Dendritic cell treated with granulocyte-macrophage colony-stimulating factor and Interleukin-4, amounts not matched to agents 40 ng/mL and 50 ng/mL, for 4 days (primary cell): ENCODE results near the gene HSPB7.
"Not testable (repeated sequence)": the region's sequence is repeated elsewhere in the genome, so short reads cannot be mapped to it uniquely, and the experiment has no call there.

Experiments
- H3K27ac Mint-ChIP-seq: one replicate; pipeline ENCODE4 v1.8.0; 2022; ENCODE audit warnings: mild to moderate bottlenecking, mixed read lengths
- H3K27me3 Mint-ChIP-seq: one replicate; pipeline ENCODE4 v1.8.0; 2022; ENCODE audit warnings: mild to moderate bottlenecking, mixed read lengths
- H3K36me3 Mint-ChIP-seq: one replicate; pipeline ENCODE4 v1.8.0; 2022; ENCODE audit warnings: low read depth, mixed read lengths
- H3K4me1 Mint-ChIP-seq: one replicate; pipeline ENCODE4 v1.8.0; 2022; ENCODE audit warnings: low read depth, mixed read lengths
- H3K4me3 Mint-ChIP-seq: one replicate; pipeline ENCODE4 v1.8.0; 2022; ENCODE audit warnings: mild to moderate bottlenecking, moderate library complexity, mixed read lengths
- H3K9me3 Mint-ChIP-seq: one replicate; pipeline ENCODE4 v1.8.0; 2022; ENCODE audit warnings: mixed read lengths
- intact Hi-C: fragments of 100-400 bp; cut with micrococcal nuclease; formaldehyde crosslinking; loops from one replicate; pipeline ENCODE4 v1.15.0; 2022

The HSPB7 gene

DNA sequence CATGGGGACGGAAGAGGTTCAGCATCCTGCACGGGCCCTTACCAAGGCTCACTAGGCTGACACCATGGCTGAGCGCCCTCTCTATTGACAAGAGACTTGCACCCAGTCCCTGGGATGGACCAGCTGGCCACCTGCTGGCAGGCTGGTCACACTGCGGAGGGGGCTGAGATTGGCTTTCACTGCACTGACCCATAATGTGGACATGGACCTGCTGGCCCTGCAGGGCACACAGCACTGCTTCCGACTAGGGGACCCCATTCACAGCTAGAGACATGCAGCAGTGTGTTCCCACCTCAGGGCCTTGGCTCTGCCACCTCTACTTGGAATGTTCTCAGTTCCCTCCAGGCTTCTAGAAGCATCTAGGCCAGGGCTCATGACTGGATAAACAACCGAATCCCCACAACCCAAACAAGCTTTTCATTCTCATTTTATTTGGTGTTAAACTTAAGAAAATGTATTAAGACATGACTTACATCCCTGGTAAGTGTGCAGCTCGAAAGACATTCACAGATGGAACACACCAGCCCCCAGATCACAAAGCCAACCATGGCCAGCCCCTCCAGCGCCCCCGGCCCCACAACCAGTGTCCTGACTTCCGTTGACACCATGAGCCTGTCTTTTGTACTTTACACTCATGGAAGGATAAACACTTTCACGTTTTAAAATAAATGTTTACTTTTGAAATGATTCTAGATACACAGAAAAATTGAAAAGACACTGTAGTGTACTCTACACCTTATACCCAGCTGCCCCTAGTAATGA lies 23.1 kb downstream of the HSPB7 start:
- H3K9me3 Mint-ChIP-seq = no peaks in the 10 kb centered on the region
- no peak overlapping the region for H3K27ac Mint-ChIP-seq
- no peak overlapping the region for H3K4me3 Mint-ChIP-seq
- H3K36me3 Mint-ChIP-seq = no peaks in the 10 kb centered on the region
- intact Hi-C loops = loop anchor here (1.0 kb wide), 1 partner anchor 202 kb away; no protein-coding TSS in a partner anchor
- H3K4me1 Mint-ChIP-seq = no peaks in the 10 kb centered on the region
- peaks cover 6% of the 10 kb centered on the region for H3K27me3 Mint-ChIP-seq

DNA sequence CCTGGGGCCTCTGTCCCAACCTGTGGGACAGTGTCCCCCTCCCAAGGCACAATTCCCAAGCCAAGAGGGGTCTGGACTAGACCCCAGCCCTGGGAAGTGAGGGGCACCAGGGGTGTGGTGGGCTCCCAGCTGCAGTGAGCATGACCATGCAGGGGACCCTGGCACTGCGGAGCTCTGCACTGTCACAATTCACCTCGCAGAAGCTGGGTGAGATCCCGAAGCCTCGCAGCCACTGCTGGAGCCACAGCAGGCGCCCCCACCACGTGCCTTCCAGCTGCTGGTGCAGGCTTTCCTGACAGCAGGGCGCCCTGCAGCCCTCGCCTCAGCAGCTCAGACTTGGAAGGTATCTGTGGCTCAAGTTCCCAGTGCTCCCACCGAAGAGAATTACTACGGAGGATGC lies 23.8 kb downstream of the HSPB7 start:
- Mint-ChIP-seq H3K4me3 (no peak overlapping the region), H3K9me3 (no peaks in the 10 kb centered on the region), H3K36me3 (no peaks in the 10 kb centered on the region), H3K4me1 (no peaks in the 10 kb centered on the region), H3K27ac (no peak overlapping the region), H3K27me3 (peaks cover 6% of the 10 kb centered on the region)
- intact Hi-C loops = loop anchor here (1.0 kb wide), 1 partner anchor 202 kb away; no protein-coding TSS in a partner anchor

DNA sequence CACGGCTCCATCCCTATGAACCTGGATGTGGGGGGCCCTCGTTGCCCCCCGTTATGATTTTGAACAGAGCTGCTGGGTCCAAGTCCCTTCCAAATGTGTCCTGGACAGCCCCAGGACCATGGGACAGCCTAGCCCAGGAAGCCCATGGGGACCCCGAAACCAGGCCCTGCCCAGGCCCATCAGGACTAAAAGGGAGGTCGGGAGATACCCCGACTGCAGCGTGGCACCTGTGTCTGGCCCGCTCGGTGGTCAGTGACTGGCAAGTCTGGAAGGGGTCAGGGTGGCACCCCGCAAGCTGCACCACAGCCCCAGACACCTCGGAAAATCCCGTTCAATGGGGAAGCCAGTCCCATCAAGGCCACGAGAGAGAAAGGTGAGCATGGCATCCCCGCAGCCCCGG lies 24.2 kb downstream of the HSPB7 start:
- H3K36me3 Mint-ChIP-seq = no peaks in the 10 kb centered on the region
- no peak overlapping the region for H3K4me3 Mint-ChIP-seq
- H3K27me3 Mint-ChIP-seq = peaks cover 6% of the 10 kb centered on the region
- H3K27ac Mint-ChIP-seq = no peak overlapping the region
- H3K9me3 Mint-ChIP-seq = no peaks in the 10 kb centered on the region
- intact Hi-C loops = loop anchor here (1.0 kb wide), 1 partner anchor 201 kb away; no protein-coding TSS in a partner anchor
- no peaks in the 10 kb centered on the region for H3K4me1 Mint-ChIP-seq

DNA sequence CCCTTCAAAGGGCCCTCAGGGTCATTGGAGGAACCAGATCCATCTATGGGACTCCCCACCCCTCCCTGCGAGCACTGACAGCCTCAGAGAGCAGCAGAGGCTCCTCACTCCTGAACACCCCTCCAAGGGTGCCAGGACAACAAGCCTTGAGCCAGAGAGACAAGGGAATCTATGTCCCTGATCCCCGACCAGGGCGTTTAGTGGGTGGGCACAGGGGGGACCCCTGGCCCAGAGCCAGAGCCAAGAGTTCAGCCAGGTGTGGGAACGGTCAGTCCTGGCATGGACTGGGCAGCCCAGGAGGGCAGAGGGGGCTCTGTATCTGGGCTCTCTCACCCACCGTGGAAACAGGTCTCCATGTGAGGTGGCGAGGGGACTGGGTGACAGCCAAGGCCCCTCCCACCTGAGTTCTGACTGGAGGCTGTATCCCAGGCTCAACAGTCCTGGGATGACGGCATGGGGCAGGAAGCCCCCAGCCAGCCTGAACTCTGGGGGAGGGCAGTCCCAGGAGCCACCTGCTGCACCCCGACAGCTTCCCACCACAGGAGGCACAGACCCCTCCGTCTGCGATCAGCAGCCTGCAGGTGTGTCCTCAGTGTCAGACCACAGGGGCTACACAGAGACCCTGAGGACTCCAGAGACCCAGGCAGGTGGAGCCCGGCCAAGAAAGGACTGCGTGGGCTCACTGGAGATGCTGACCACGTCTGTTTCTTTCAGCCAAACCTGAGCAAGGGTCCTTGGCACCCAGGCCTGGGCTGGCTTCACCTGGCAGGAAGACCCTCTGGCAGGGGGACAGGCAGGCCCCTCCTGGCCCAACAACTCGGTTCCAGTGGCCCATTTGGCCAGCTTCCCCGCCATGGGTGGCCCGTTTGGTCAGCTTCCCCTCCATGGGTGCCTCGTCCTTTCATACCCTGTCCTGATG lies 25.0 kb downstream of the HSPB7 start:
- Mint-ChIP-seq H3K36me3 (no peaks in the 10 kb centered on the region), H3K4me1 (no peaks in the 10 kb centered on the region), H3K27ac (no peak overlapping the region), H3K4me3 (no peak overlapping the region), H3K27me3 (peaks cover 3% of the 10 kb centered on the region), H3K9me3 (no peaks in the 10 kb centered on the region)
- intact Hi-C loops = no loop called here

DNA sequence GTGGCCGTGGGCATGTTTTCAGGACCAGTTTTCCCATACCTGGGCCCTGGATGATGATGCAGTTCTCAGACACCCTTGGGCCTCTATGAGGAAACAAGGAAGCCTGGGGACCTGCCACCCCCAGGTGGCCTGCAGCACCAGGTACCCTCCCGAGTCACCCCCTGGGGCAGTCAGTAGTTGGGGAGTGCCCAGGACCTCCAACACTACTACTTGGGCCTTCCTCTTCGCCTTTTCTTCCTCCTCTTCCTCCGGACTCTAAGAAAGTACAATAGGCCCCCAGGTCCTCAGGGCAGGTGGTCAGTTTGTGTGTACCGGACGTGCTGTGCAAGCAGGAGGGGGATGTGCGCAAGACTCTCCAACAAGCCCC lies 25.7 kb downstream of the HSPB7 start:
- Mint-ChIP-seq H3K27ac (no peak overlapping the region), H3K36me3 (no peaks in the 10 kb centered on the region), H3K27me3 (no peaks in the 10 kb centered on the region), H3K9me3 (no peaks in the 10 kb centered on the region), H3K4me1 (no peaks in the 10 kb centered on the region), H3K4me3 (no peak overlapping the region)
- intact Hi-C loops = no loop called here

DNA sequence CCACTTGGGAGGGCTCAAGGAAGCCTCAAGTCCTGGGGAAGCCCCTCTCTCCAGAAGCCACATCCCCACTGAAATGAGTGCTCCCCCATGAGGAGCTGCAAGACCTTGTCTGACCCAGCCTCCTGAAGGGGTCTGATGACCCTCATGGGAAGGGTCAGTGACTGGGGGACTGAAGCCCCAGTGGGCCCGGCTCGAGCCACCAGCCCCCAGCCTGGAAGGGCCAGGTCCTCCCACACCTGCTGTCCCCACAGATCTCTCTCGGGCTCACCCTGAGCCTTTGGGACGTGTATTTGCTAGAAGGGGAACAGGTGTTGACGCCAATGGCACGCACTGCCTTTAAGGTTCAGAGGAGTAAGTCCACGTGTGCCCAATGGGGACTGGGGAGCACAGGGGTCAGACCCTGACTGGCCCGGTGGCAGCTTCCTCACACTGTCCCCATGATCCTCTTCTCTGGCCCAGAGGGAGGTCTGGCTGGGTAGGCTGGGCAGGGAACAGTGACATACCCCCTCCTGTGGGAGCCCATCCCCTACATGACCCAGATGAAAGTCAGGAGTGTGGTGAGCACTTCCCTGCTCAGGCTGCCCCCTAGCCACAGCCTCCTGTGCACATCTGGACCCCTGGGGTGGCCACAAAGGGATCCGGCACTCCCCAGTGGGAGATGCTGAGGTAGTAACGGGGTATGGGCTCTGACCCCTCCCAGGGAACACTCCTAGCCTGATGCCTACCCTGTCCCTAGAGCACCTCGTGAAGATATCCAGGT lies 26.2 kb downstream of the HSPB7 start:
- H3K27ac Mint-ChIP-seq = no peak overlapping the region
- H3K9me3 Mint-ChIP-seq = no peaks in the 10 kb centered on the region
- no peaks in the 10 kb centered on the region for H3K27me3 Mint-ChIP-seq
- intact Hi-C loops = no loop called here
- H3K4me1 Mint-ChIP-seq = no peaks in the 10 kb centered on the region
- H3K4me3 Mint-ChIP-seq = no peak overlapping the region
- H3K36me3 Mint-ChIP-seq = no peaks in the 10 kb centered on the region

DNA sequence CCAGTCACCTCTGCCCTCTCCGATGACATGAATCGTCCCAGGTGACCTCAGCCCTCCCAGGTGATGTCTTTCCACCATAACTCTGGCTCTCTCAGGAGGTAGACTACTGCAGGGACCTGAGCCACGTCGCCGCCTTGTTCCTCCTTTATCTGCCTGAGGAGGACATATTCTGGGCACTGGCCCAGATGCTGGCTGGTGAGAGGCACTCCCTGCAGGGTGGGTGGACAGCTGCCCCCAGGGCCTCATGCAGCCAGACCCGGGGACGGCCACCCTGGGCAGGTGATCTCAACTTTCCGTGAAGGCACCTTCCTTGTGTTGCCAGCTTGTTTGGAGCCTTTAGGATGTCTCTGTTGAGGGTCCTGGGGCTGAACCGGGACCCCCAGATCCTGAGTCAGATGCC lies 28.1 kb downstream of the HSPB7 start:
- H3K4me1 Mint-ChIP-seq = peaks cover 8% of the 10 kb centered on the region
- H3K36me3 Mint-ChIP-seq = no peaks in the 10 kb centered on the region
- no peaks in the 10 kb centered on the region for H3K27me3 Mint-ChIP-seq
- H3K4me3 Mint-ChIP-seq = no peak overlapping the region
- intact Hi-C loops = no loop called here
- H3K9me3 Mint-ChIP-seq = no peaks in the 10 kb centered on the region
- no peak overlapping the region for H3K27ac Mint-ChIP-seq

DNA sequence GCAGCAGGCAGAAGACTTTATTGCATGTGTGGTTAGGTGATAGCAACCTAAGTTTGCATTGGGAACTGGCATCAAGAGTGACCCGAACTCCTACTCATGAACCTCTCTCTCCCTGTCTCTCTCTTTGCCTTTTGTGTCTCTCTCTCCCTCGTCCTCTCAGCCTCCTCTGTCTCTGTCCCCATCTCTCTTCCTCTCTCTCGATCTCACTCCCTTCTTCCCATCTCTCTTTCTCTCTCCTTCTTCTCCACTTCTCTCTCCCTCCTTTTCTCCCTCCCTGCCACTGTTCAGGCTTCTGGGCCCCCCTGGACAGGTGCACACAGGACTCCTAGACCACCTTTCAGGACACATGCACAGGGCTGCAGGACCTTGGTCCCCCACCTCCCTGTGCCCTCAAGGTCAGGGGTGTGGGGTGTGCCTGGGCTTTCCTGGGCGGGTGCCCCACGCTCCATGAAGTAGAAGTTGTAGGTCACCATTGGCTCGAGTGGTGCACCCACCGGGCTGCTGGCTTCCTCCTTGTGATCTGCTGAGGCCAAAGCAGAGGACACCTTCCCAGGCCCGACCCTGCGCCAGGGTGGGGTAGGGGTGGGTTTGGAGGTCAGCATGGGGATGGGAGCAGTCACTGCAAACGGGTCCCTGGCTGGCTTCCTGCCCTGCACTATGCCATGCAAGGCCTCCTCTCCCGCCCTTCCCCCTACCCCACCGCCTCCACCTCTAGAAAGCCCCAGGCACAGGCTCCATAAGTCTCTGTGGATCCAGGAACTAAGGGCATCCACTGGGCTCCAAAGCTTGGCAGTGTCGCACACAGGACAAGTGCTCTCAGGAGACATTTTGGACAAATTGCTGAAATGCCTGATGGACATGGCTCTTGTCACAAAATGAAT lies 28.7 kb downstream of the HSPB7 start:
- H3K9me3 Mint-ChIP-seq = no peaks in the 10 kb centered on the region
- H3K27me3 Mint-ChIP-seq = no peaks in the 10 kb centered on the region
- no peaks in the 10 kb centered on the region for H3K36me3 Mint-ChIP-seq
- intact Hi-C loops = no loop called here
- H3K4me3 Mint-ChIP-seq = no peak overlapping the region
- peaks cover 8% of the 10 kb centered on the region for H3K4me1 Mint-ChIP-seq
- H3K27ac Mint-ChIP-seq = no peak overlapping the region

DNA sequence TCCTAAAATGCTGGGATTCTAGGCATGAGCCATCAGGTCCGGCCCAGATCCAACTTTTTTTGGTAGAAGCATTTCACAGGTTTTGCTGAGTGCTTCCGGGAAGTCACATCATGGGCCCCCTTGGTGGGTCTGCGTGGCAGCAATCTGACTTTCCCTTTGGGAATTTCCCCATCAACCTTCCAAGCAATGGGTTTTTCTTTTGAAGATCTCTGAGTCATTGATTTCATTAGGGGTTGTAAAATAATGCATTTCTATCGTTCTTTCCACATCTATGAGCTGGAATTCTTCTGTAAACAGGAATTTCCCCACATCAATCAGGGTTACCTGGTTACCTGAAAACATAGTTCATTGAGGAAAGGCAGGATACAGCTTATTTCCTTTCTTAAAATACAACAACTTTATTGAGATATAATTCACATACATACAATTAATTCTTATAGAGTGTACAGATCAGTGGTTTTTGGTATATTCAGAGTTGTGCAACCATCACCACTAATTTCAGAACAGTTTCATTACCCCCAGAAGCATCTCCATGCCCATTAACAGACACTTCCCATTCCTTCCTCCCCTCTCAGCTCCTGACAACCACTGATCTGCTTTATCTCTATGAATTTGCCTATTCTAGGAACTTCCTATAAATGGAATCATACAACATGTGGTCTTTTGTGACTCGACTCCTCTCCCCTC lies 32.1 kb downstream of the HSPB7 start:
- intact Hi-C loops = no loop called here
- Mint-ChIP-seq H3K9me3 (no peaks in the 10 kb centered on the region), H3K4me3 (no peak overlapping the region), H3K36me3 (no peaks in the 10 kb centered on the region), H3K27ac (no peak overlapping the region), H3K27me3 (no peaks in the 10 kb centered on the region), H3K4me1 (peaks cover 22% of the 10 kb centered on the region)

DNA sequence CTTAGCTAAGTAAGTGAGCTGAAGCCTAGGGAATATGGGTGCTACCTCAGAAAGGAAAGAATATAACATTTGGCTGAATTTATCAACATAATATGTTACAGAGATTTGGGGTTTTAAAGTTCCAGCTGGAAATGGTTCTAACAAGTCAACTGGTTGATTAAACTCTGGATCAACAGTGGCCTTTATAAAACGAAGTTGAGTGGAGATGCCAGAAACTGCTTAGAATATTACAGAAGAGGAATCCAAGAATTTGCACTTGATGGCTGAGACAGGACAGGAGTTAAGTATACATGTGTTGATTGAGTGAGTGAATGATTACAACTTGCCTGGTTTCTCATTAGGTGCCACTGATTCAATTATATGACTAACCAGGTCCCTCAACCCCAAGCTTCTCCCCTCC lies 34.6 kb downstream of the HSPB7 start:
- no peaks in the 10 kb centered on the region for H3K9me3 Mint-ChIP-seq
- H3K36me3 Mint-ChIP-seq = no peaks in the 10 kb centered on the region
- H3K4me3 Mint-ChIP-seq = no peak overlapping the region
- peaks cover 22% of the 10 kb centered on the region for H3K4me1 Mint-ChIP-seq
- H3K27me3 Mint-ChIP-seq = no peaks in the 10 kb centered on the region
- intact Hi-C loops = no loop called here
- no peak overlapping the region for H3K27ac Mint-ChIP-seq

DNA sequence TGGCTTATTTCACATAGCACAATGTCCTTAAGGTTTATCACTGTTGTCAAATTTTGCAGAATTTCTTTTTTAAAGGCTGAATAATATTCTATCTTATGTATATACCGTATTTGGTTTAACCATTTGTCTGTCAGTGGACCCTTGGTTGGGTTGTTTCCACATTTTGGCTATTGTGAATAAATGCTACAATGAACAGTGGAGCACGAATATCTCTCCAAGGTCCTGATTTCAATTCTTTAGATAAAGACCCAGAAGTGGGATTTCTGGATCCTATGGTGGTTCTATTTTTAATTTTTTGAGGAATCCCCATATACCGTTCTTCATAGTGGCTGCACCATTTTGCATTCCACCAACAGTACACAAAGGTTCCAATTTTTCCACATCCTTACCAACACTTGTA lies 36.2 kb downstream of the HSPB7 start:
- no peak overlapping the region for H3K4me3 Mint-ChIP-seq
- peaks cover 23% of the 10 kb centered on the region for H3K4me1 Mint-ChIP-seq
- H3K27me3 Mint-ChIP-seq = no peaks in the 10 kb centered on the region
- H3K9me3 Mint-ChIP-seq = no peaks in the 10 kb centered on the region
- no peak overlapping the region for H3K27ac Mint-ChIP-seq
- H3K36me3 Mint-ChIP-seq = no peaks in the 10 kb centered on the region
- intact Hi-C loops = no loop called here

DNA sequence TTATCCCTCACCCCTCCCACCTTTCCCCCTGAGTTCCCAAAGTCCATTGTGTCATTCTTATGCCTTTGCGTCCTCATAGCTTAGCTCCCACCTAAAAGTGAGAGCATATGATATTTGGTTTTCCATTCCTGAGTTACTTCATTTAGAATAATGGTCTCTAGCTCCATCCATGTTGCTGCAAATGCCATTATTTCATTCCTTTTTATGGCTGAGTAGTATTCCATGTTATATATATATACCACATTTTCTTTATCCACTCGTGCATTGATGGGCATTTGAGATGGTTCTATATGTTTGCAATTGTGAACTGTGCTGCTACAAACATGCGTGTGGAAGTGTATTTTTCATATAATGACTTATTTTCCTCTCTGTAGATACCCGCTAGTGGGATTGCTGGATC lies 39.9 kb downstream of the HSPB7 start:
- H3K4me3 Mint-ChIP-seq, H3K27ac Mint-ChIP-seq, intact Hi-C loops, H3K9me3 Mint-ChIP-seq, H3K27me3 Mint-ChIP-seq: not testable (repeated sequence)
- H3K36me3 Mint-ChIP-seq = peaks cover 17% of the 10 kb centered on the region
- H3K4me1 Mint-ChIP-seq = peaks cover 32% of the 10 kb centered on the region
